ENCODE data around the gene RNF123. TPM values are rescaled to one million over a fixed set of nuclear protein-coding genes. Genes with fewer than 3 reads are reported as not detected.
"Not testable (repeated sequence)": the region's sequence is repeated elsewhere in the genome, so short reads cannot be mapped to it uniquely, and the experiment has no call there.

Gene RNF123
- total and polyA plus RNA-seq, 7 experiments from 2014 or later, result 8.3 to 77.2 (median 46.7) TPM

DNA sequence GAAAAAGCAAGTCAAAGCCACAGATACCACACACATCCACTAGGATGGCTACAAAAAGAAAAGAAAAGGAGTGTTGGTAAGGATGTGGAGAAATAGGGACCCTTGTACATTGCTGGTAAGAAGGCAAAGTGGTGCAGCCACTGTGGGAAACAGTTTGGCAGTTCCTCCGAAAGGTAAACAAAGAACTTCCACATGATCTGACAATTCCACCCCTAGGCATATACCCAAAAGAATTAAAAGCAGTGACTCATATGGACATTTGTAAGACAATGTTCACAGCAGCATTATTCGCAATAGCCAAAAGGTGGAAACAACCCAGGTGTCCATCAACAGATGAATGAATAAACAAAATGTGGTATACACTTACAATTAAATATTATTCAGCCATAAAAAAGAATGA is 56.6 kb downstream of the RNF123 start:
- H3K4me3 Mint-ChIP-seq, result no peak overlapping the region
- H3K27ac Mint-ChIP-seq, result peak overlapping the region in 1 of 9 donors; percentile 73
- ATAC-seq (no peak), DNase-seq (no peak)
- H3K36me3 ChIP-seq (ENCODE audit: control insufficient read depth in 2 of 3, insufficient read depth in 3 of 3, low read length in 3 of 3), result peaks cover 3 to 31% (median 5%) of the 10 kb centered on the region in 3 experiments
- no peaks in the 10 kb centered on the region for H3K9me3 Mint-ChIP-seq
- H3K9me3 ChIP-seq (ENCODE audit: control insufficient read depth in 2 of 3, low read length in 3 of 3), result no peaks in the 10 kb centered on the region
- POLR2A ChIA-PET, result no interaction called here
- intact Hi-C loops (cut with micrococcal nuclease), result no loop called here
- no peaks in the 10 kb centered on the region for H3K27me3 Mint-ChIP-seq
- CTCF ChIA-PET, result no interaction called here
- no peaks in the 10 kb centered on the region for H3K4me1 ChIP-seq (ENCODE audit: control insufficient read depth in 2 of 2, insufficient read depth in 2 of 2, low read length in 2 of 2)
- no peak overlapping the region for H3K27ac ChIP-seq (ENCODE audit: low read depth, low read length)
- H3K27me3 ChIP-seq (ENCODE audit: control insufficient read depth in 2 of 2, insufficient read depth in 2 of 2, low read length in 2 of 2), result no peaks in the 10 kb centered on the region
- H3K4me3 ChIP-seq (ENCODE audit: low read length), result no peak overlapping the region
- peaks cover 0 to 30% (median 5%) of the 10 kb centered on the region in 5 donors for H3K36me3 Mint-ChIP-seq
- H3K4me1 Mint-ChIP-seq, result peaks cover 0 to 28% (median 18%) of the 10 kb centered on the region in 7 donors

DNA sequence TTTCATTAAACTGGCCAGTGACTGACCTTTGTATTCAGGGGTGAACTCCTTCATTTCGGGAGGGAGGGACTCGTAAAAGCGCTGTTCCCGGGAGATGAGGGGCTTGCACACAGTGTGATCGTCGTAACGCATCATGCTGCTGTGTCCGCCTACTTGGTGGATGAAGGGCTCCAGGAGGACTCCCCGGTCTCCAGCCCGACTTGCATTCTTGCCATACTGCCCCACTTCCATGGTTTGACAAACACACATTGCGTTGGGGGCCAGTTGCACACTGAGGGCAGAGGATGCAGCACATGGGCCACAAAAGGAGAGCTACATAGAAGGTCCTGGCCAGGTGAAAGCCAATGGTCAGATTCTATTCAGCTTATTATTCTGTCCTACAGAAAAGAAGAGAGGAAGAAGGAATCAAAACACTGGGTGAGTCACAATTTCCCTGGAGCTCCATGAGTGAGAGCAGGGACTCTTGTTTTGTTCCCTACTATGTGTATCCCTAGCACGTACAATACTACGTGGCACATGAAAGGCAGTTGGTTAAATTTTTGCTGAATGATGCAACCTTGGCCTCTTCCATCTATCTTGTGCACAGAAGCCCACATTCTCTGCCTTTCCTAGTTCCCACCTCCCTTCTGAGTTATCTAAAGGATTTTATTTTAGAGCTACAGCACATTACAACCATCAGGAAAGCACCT is 58.6 kb downstream of the RNF123 start:
- Histone ChIP-seq H3K4me3 (ENCODE audit: low read length) (no peak overlapping the region), H3K36me3 (ENCODE audit: control insufficient read depth in 2 of 3, insufficient read depth in 3 of 3, low read length in 3 of 3) (peaks cover 3 to 29% (median 5%) of the 10 kb centered on the region in 3 experiments), H3K27me3 (ENCODE audit: control insufficient read depth in 2 of 2, insufficient read depth in 2 of 2, low read length in 2 of 2) (no peaks in the 10 kb centered on the region), H3K9me3 (ENCODE audit: control insufficient read depth in 2 of 3, low read length in 3 of 3) (no peaks in the 10 kb centered on the region), H3K4me1 (ENCODE audit: control insufficient read depth in 2 of 2, insufficient read depth in 2 of 2, low read length in 2 of 2) (no peaks in the 10 kb centered on the region), H3K27ac (ENCODE audit: low read depth, low read length) (no peak overlapping the region)
- H3K36me3 Mint-ChIP-seq, result peaks cover 0 to 30% (median 5%) of the 10 kb centered on the region in 5 donors
- ATAC-seq (no peak), DNase-seq (no peak)
- intact Hi-C loops (cut with micrococcal nuclease), result no loop called here
- H3K4me1 Mint-ChIP-seq, result peaks cover 0 to 30% (median 21%) of the 10 kb centered on the region in 7 donors
- H3K27me3 Mint-ChIP-seq, result no peaks in the 10 kb centered on the region
- ChIA-PET CTCF (no interaction called here), POLR2A (no interaction called here)
- H3K27ac Mint-ChIP-seq, result no peak overlapping the region
- H3K9me3 Mint-ChIP-seq, result no peaks in the 10 kb centered on the region
- H3K4me3 Mint-ChIP-seq, result no peak overlapping the region

DNA sequence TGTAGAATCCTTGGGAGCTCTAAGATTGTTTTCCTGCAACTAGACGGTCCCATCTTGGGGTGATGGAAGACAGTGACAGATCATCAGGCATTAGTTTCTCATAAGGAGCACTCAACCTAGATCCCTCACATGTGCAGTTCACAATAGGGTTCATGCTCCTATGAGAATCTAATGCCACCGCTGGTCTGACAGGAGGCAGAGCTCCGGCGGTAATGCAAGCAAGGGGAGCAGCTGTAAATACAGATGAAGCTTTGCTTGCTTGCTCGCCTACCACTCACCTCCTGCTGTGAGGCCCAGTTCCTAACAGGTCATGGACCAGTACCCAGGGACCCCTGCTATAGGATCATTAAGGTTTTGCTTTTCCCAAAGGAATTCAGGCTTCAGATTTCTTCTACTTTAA is 59.5 kb downstream of the RNF123 start:
- H3K4me1 ChIP-seq (ENCODE audit: control insufficient read depth in 2 of 2, insufficient read depth in 2 of 2, low read length in 2 of 2); H3K27me3 ChIP-seq (ENCODE audit: control insufficient read depth in 2 of 2, insufficient read depth in 2 of 2, low read length in 2 of 2); H3K9me3 Mint-ChIP-seq; H3K27ac ChIP-seq (ENCODE audit: low read depth, low read length); intact Hi-C loops (cut with micrococcal nuclease); ATAC-seq; H3K4me3 Mint-ChIP-seq; CTCF ChIA-PET; H3K27me3 Mint-ChIP-seq; H3K4me3 ChIP-seq (ENCODE audit: low read length); H3K9me3 ChIP-seq (ENCODE audit: control insufficient read depth in 2 of 3, low read length in 3 of 3); DNase-seq: not testable (repeated sequence)
- Mint-ChIP-seq H3K4me1 (peaks cover 2 to 38% (median 24%) of the 10 kb centered on the region in 7 donors), H3K36me3 (peaks cover 0 to 30% (median 7%) of the 10 kb centered on the region in 5 donors), H3K27ac (peak overlapping the region in 1 of 9 donors; percentile 21)
- H3K36me3 ChIP-seq (ENCODE audit: control insufficient read depth in 2 of 3, insufficient read depth in 3 of 3, low read length in 3 of 3), result peaks cover 3 to 23% (median 5%) of the 10 kb centered on the region in 3 experiments
- POLR2A ChIA-PET, result interaction anchor here (1.0 kb wide), 1 partner anchor 191 kb away, joined by 3 read pairs; the partner anchor contains the start of gene RBM6

DNA sequence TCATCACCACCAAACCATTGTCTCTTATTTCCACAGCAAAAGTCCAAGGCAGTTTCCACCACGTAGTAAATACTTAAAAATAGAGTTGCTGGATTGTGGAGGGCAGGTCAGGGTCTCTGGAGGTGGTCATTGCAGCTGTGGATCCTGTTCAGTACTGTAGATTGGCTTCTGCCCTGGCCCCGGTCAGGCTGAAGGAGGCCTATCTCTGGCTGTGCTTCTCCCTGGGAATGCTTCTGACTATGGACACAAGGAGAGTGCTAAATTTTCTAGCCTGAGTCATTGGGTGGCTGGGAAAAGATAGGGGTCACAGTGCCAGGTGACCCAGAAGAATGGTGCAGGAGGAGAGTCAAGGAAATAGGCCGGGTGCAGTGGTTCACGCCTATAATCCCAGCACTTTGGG is 60.7 kb downstream of the RNF123 start:
- H3K27ac ChIP-seq (ENCODE audit: low read depth, low read length), result no peak overlapping the region
- CTCF ChIA-PET, result no interaction called here
- POLR2A ChIA-PET, result no interaction called here
- intact Hi-C loops (cut with micrococcal nuclease), result no loop called here
- H3K27me3 ChIP-seq (ENCODE audit: control insufficient read depth in 2 of 2, insufficient read depth in 2 of 2, low read length in 2 of 2), result no peaks in the 10 kb centered on the region
- no peak for ATAC-seq
- Mint-ChIP-seq H3K4me1 (peaks cover 5 to 38% (median 28%) of the 10 kb centered on the region in 7 donors), H3K27me3 (no peaks in the 10 kb centered on the region), H3K4me3 (no peak overlapping the region), H3K36me3 (peaks cover 0 to 24% (median 7%) of the 10 kb centered on the region in 5 donors), H3K9me3 (no peaks in the 10 kb centered on the region), H3K27ac (peak overlapping the region in 2 of 9 donors; percentile 11 to 77)
- no peak overlapping the region for H3K4me3 ChIP-seq (ENCODE audit: low read length)
- H3K9me3 ChIP-seq (ENCODE audit: control insufficient read depth in 2 of 3, low read length in 3 of 3), result no peaks in the 10 kb centered on the region
- no peak for DNase-seq
- H3K36me3 ChIP-seq (ENCODE audit: control insufficient read depth in 2 of 3, insufficient read depth in 3 of 3, low read length in 3 of 3), result peaks cover 1 to 23% (median 3%) of the 10 kb centered on the region in 3 experiments
- H3K4me1 ChIP-seq (ENCODE audit: control insufficient read depth in 2 of 2, insufficient read depth in 2 of 2, low read length in 2 of 2), result no peaks in the 10 kb centered on the region

DNA sequence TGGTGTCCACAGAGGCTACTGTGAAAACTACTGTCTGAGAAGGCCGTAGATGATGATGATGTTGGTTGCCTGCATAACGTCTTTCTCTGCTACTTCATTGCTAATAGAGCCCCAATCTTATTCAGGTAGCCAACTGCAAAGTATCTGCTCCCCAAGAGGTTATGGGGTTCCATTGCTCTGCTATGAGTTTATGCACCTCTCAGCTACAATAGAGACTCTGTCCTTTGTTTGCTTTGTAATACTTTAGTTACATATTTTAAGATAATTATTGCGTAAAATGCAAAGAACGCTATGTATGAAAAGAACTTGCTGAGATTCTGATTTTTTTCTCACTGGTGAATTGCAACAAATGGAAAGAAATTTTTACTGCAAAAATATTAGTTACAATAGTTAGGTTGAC is 62.1 kb downstream of the RNF123 start:
- Histone ChIP-seq H3K27ac (ENCODE audit: low read depth, low read length) (no peak overlapping the region), H3K9me3 (ENCODE audit: control insufficient read depth in 2 of 3, low read length in 3 of 3) (no peaks in the 10 kb centered on the region), H3K27me3 (ENCODE audit: control insufficient read depth in 2 of 2, insufficient read depth in 2 of 2, low read length in 2 of 2) (no peaks in the 10 kb centered on the region), H3K4me1 (ENCODE audit: control insufficient read depth in 2 of 2, insufficient read depth in 2 of 2, low read length in 2 of 2) (no peaks in the 10 kb centered on the region), H3K4me3 (ENCODE audit: low read length) (no peak overlapping the region), H3K36me3 (ENCODE audit: control insufficient read depth in 2 of 3, insufficient read depth in 3 of 3, low read length in 3 of 3) (peaks cover 0 to 15% (median 2%) of the 10 kb centered on the region in 3 experiments)
- Mint-ChIP-seq H3K27me3 (no peaks in the 10 kb centered on the region), H3K4me3 (no peak overlapping the region), H3K36me3 (peaks cover 0 to 22% (median 5%) of the 10 kb centered on the region in 5 donors), H3K27ac (no peak overlapping the region), H3K4me1 (peaks cover 8 to 48% (median 36%) of the 10 kb centered on the region in 7 donors), H3K9me3 (no peaks in the 10 kb centered on the region)
- intact Hi-C loops (cut with micrococcal nuclease), result no loop called here
- ChIA-PET POLR2A (no interaction called here), CTCF (no interaction called here)
- ATAC-seq (no peak), DNase-seq (no peak)

DNA sequence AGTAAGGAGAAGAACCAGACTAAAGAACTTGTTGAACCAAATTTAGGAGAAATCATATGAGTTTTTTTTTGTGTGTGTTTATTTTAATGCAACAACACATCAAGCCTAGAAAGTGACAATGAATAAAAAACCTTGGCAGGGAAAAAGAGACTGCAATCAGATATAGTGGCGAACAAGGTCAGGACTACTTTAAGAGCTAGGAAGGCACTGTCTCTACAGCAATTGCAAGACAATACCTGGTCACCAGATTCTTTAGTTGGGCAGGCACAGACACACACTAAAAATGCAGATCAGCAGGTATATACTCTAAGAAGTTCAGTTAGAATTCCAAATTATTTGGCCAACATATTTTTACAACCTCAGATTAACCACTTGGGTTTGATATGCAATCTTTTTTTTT is 65.2 kb downstream of the RNF123 start:
- Mint-ChIP-seq H3K4me3 (no peak overlapping the region), H3K36me3 (peaks cover 0 to 8% (median 4%) of the 10 kb centered on the region in 5 donors), H3K27me3 (no peaks in the 10 kb centered on the region), H3K27ac (peak overlapping the region in 3 of 9 donors; percentile 6 to 75 (median 10)), H3K9me3 (no peaks in the 10 kb centered on the region), H3K4me1 (peaks cover 12 to 61% (median 53%) of the 10 kb centered on the region in 7 donors)
- H3K4me3 ChIP-seq (ENCODE audit: low read length), result no peak overlapping the region
- ATAC-seq, result no peak
- H3K9me3 ChIP-seq (ENCODE audit: control insufficient read depth in 2 of 3, low read length in 3 of 3), result no peaks in the 10 kb centered on the region
- intact Hi-C loops (cut with micrococcal nuclease), result no loop called here
- H3K27ac ChIP-seq (ENCODE audit: low read depth, low read length), result no peak overlapping the region
- no peak for DNase-seq
- no peaks in the 10 kb centered on the region for H3K4me1 ChIP-seq (ENCODE audit: control insufficient read depth in 2 of 2, insufficient read depth in 2 of 2, low read length in 2 of 2)
- H3K27me3 ChIP-seq (ENCODE audit: control insufficient read depth in 2 of 2, insufficient read depth in 2 of 2, low read length in 2 of 2), result no peaks in the 10 kb centered on the region
- CTCF ChIA-PET, result no interaction called here
- H3K36me3 ChIP-seq (ENCODE audit: control insufficient read depth in 2 of 3, insufficient read depth in 3 of 3, low read length in 3 of 3), result no peaks in the 10 kb centered on the region
- POLR2A ChIA-PET, result no interaction called here

DNA sequence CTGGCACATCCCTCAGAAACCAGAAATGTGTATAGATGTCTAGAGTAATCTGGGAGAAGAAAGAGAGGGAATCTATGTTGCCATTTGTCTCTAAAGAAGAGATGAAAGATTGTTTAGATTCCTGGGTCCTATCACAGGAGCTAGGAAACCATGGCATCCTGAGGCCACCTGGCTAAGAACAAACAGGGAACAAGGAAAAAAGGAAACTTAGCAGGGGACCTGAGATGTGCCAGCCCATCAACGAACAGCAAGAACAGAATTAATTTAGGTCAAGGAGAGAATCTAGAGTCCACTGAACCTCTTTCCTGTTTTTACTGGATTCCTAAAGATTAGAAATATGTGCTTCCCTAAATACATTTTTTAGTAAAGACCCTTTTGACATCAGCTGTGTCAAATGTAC is 66.7 kb downstream of the RNF123 start:
- H3K27me3 Mint-ChIP-seq, result no peaks in the 10 kb centered on the region
- ATAC-seq (no peak), DNase-seq (no peak)
- no peaks in the 10 kb centered on the region for H3K9me3 Mint-ChIP-seq
- Histone ChIP-seq H3K4me3 (ENCODE audit: low read length) (no peak overlapping the region), H3K36me3 (ENCODE audit: control insufficient read depth in 2 of 3, insufficient read depth in 3 of 3, low read length in 3 of 3) (no peaks in the 10 kb centered on the region), H3K27me3 (ENCODE audit: control insufficient read depth in 2 of 2, insufficient read depth in 2 of 2, low read length in 2 of 2) (no peaks in the 10 kb centered on the region), H3K9me3 (ENCODE audit: control insufficient read depth in 2 of 3, low read length in 3 of 3) (no peaks in the 10 kb centered on the region), H3K4me1 (ENCODE audit: control insufficient read depth in 2 of 2, insufficient read depth in 2 of 2, low read length in 2 of 2) (no peaks in the 10 kb centered on the region), H3K27ac (ENCODE audit: low read depth, low read length) (no peak overlapping the region)
- H3K36me3 Mint-ChIP-seq, result peaks cover 0 to 6% (median 2%) of the 10 kb centered on the region in 5 donors
- peaks cover 12 to 68% (median 52%) of the 10 kb centered on the region in 7 donors for H3K4me1 Mint-ChIP-seq
- peak overlapping the region in 2 of 10 donors; percentile 2 to 8 for H3K4me3 Mint-ChIP-seq
- peak overlapping the region in 2 of 9 donors; percentile 64 to 66 for H3K27ac Mint-ChIP-seq
- intact Hi-C loops (cut with micrococcal nuclease), result no loop called here
- ChIA-PET POLR2A (interaction anchor here (1.3 kb wide), 1 partner anchor 17 kb away, joined by 4 read pairs; no protein-coding TSS in a partner anchor), CTCF (no interaction called here)

All from naive thymus-derived CD4-positive, alpha-beta T cell (primary cell).